ENCODE results near the gene CCNY.

DNA sequence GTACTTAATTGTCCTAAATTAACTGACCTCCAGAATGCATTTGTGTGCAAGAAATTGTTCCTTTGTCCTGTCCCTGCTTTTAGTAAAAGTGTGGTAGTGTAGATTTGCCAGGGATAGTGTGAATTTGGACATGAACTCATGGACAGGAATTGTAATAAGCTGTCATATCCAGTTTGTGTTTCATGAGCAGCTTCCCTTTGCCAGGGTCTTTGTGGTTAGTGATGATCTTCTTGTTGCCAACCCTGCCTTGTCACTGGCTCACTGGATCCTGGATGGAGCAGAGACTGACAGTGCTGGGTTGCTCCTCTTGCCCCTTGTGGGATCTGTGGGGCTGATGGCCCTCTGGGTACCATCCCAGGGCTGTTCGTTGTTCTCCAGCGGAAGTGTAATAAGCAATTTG lies 110.1 kb downstream of the CCNY start:
- TF ChIP-seq, protein P1, sequence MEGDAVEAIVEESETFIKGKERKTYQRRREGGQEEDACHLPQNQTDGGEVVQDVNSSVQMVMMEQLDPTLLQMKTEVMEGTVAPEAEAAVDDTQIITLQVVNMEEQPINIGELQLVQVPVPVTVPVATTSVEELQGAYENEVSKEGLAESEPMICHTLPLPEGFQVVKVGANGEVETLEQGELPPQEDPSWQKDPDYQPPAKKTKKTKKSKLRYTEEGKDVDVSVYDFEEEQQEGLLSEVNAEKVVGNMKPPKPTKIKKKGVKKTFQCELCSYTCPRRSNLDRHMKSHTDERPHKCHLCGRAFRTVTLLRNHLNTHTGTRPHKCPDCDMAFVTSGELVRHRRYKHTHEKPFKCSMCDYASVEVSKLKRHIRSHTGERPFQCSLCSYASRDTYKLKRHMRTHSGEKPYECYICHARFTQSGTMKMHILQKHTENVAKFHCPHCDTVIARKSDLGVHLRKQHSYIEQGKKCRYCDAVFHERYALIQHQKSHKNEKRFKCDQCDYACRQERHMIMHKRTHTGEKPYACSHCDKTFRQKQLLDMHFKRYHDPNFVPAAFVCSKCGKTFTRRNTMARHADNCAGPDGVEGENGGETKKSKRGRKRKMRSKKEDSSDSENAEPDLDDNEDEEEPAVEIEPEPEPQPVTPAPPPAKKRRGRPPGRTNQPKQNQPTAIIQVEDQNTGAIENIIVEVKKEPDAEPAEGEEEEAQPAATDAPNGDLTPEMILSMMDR (IDR thresholded peaks at IDR 0.05): no peak
- TF ChIP-seq POLR2A (IDR thresholded peaks at IDR 0.05): no peak
